ENCODE results near the gene SRPK1. TPM values are rescaled to one million over a fixed set of nuclear protein-coding genes. Genes with fewer than 3 reads are reported as not detected.

SRPK1 gene
- total and polyA plus RNA-seq, 2 of the 8 experiments (the other 6 are each of a cell fraction or from before 2014, with no cell fraction given): 25.7 to 116 TPM

- H2BK20ac ChIP-seq (ENCODE audit: low read length): no peak overlapping the region
- H3K18ac ChIP-seq (ENCODE audit: extremely low read depth, low read length): no peak overlapping the region
- H4K5ac ChIP-seq (ENCODE audit: insufficient read length, low read depth, low read length): no peak overlapping the region
- H3K4me3 ChIP-seq (ENCODE audit: extremely low read depth in 1 of 4, insufficient read depth in 2 of 4, low read depth in 3 of 4, low read length in 4 of 4): no peak overlapping the region
- CTCF ChIA-PET (ENCODE audit: partially characterized antibody): no interaction called here
- no peak overlapping the region for H2AK5ac ChIP-seq (ENCODE audit: low read depth, low read length)
- no peak overlapping the region for H4K91ac ChIP-seq (replicated peaks; ENCODE audit: insufficient read length, low read length)
- no peak overlapping the region for H3K27ac ChIP-seq (ENCODE audit: low read depth, low read length)
- no peak overlapping the region for H2BK15ac ChIP-seq (ENCODE audit: low read length)
- H4K20me1 ChIP-seq (replicated peaks in 1 of 2; ENCODE audit: control insufficient read depth in 1 of 2, insufficient read depth in 2 of 2, low read length in 2 of 2): peaks cover 13 to 16% of the 10 kb centered on the region in 2 experiments
- peaks cover 14 to 82% of the 10 kb centered on the region in 2 experiments; a peak in 3 of 4 replicates for H3K79me2 ChIP-seq (ENCODE audit: control insufficient read depth in 1 of 2, insufficient read depth in 2 of 2, low read length in 2 of 2)
- H2BK120ac ChIP-seq (replicated peaks; ENCODE audit: low read depth, low read length): no peak overlapping the region
- no peak overlapping the region for H3K4ac ChIP-seq (replicated peaks; ENCODE audit: insufficient read length, low read depth, low read length)
- H3K27me3 ChIP-seq (replicated peaks in 1 of 4; ENCODE audit: control insufficient read depth in 3 of 4, extremely low read depth in 1 of 4, insufficient read depth in 3 of 4, low read length in 3 of 4): 0 out of 7 replicates have a peak, but pooled peaks cover 0 to 4% (median 0%) of the 10 kb centered on the region in 4 experiments
- FAIRE-seq (no peak), DNase-seq (ENCODE audit: low read depth in 1 of 2, low spot score in 2 of 2) (no peak)
- H3K36me3 ChIP-seq (ENCODE audit: control insufficient read depth in 2 of 4, insufficient read depth in 4 of 4, low read length in 3 of 4): peaks cover 0 to 36% (median 20%) of the 10 kb centered on the region in 4 experiments; a peak in 5 of 8 replicates
- H2AFZ ChIP-seq (ENCODE audit: low read length): no peak overlapping the region
- H3K9me3 ChIP-seq (ENCODE audit: insufficient read depth in 2 of 2, low read depth in 1 of 2, low read length in 1 of 2): peaks cover 2% of the 10 kb centered on the region in 2 experiments; a peak in 3 of 4 replicates
- 89% methylated on average over 3 of the region's 3 CpGs; no CpG with 5 or more reads in 1 of the 2 experiments for WGBS, 2 experiments (ENCODE audit: extremely low coverage in 1 of 2, insufficient coverage in 1 of 2, insufficient read length in 1 of 2, insufficient replicate concordance in 2 of 2, low coverage in 1 of 2, low lambda C conversion rate in 2 of 2, missing lambda C conversion rate in 1 of 2)
- no peak overlapping the region for H3K9ac ChIP-seq (replicated peaks in 1 of 4; ENCODE audit: extremely low read depth in 1 of 4, low read depth in 3 of 4, low read length in 3 of 4)
- no peak overlapping the region for H3K56ac ChIP-seq (replicated peaks; ENCODE audit: insufficient read length, low read depth, low read length)
- H2BK5ac ChIP-seq (ENCODE audit: low read depth, low read length): no peak overlapping the region
- peaks cover 0 to 4% (median 0%) of the 10 kb centered on the region in 4 experiments; a peak in 1 of 7 replicates for H3K4me1 ChIP-seq (replicated peaks in 1 of 4; ENCODE audit: control insufficient read depth in 3 of 4, insufficient read depth in 4 of 4, low read length in 3 of 4)
- no peak overlapping the region for H3K4me2 ChIP-seq (ENCODE audit: insufficient read depth in 1 of 2, low read depth in 2 of 2, low read length in 2 of 2)
- no peak overlapping the region for H4K8ac ChIP-seq (ENCODE audit: extremely low read depth, insufficient read depth, low read length)
- H3K79me1 ChIP-seq (ENCODE audit: low read depth, low read length): peaks cover 2% of the 10 kb centered on the region; the same call in 1 of the 2 replicates
- no peak overlapping the region for H3K23ac ChIP-seq (ENCODE audit: insufficient read length)
- no peak overlapping the region for H2BK12ac ChIP-seq (ENCODE audit: low read depth, low read length)
- H3K14ac ChIP-seq (ENCODE audit: insufficient read length): no peak overlapping the region
- peaks cover 10% of the 10 kb centered on the region for H3K23me2 ChIP-seq (ENCODE audit: low read depth, low read length)
- POLR2A ChIA-PET (ENCODE audit: partially characterized antibody): interaction anchor here (1.3 to 2.0 kb wide), 2 partner anchors 10 to 43 kb away, joined by 3 to 8 read pairs; no protein-coding TSS in a partner anchor
- TF ChIP-seq EP300 (IDR thresholded peaks at IDR 0.05; ENCODE audit: borderline replicate concordance in 1 of 2, low read depth in 2 of 2, low read length in 2 of 2) (no peak), JUN (IDR thresholded peaks at IDR 0.05; ENCODE audit: low read depth, low read length) (no peak), HDAC2 (IDR thresholded peaks at IDR 0.05; ENCODE audit: borderline replicate concordance in 1 of 2, low read depth in 2 of 2, low read length in 2 of 2) (no peak), HDAC6 (IDR thresholded peaks at IDR 0.05; ENCODE audit: low read depth, low read length) (no peak), TBP (IDR thresholded peaks at IDR 0.05; ENCODE audit: low read depth, low read length) (no peak), POU5F1 (IDR thresholded peaks at IDR 0.05; ENCODE audit: low read depth, low read length) (no peak), SP2 (IDR thresholded peaks at IDR 0.05; ENCODE audit: low read length) (no peak), RBBP5 (IDR thresholded peaks at IDR 0.05; ENCODE audit: borderline replicate concordance, low read depth, low read length) (no peak), CREB1 (IDR thresholded peaks at IDR 0.05) (no peak), RFX5 (IDR thresholded peaks at IDR 0.05; ENCODE audit: borderline replicate concordance, low read depth, low read length) (no peak), SP4 (IDR thresholded peaks at IDR 0.05; ENCODE audit: low read length) (no peak), KDM1A (IDR thresholded peaks at IDR 0.05; ENCODE audit: borderline replicate concordance, low read length) (no peak), KDM4A (IDR thresholded peaks at IDR 0.05; ENCODE audit: low read depth, low read length, severe bottlenecking) (no peak), RAD21 (IDR thresholded peaks at IDR 0.05 in 1 of 2, conservative IDR thresholded peaks at IDR 0.05 in 1 of 2; ENCODE audit: low read depth in 2 of 2, low read length in 2 of 2) (no peak)
Measured at GRCh38 chr6:35916056-35916455, 4.8 kb downstream of the SRPK1 start.
